HepG2 (cell line): ENCODE data around the gene ROM1. TPM values are rescaled to one million over a fixed set of nuclear protein-coding genes. Genes with fewer than 3 reads are reported as not detected.

Experiments
- ASH2L ChIP-seq: fragments of 300-600, 200-600 bp; sonication (generic); IDR thresholded peaks from 2 replicates; pipeline ENCODE4 v1.7.0; 2017; ENCODE audit warnings: low read depth, mild to moderate bottlenecking, moderate library complexity, mixed read lengths, low read length; ENCODE audit not compliant: insufficient read length
- ATAD3A ChIP-seq: sonication (generic); formaldehyde crosslinking; IDR thresholded peaks from 2 replicates; pipeline ENCODE4 v1.4.0; 2020; ENCODE audit warnings: missing genetic modification reagents
- ATF1 ChIP-seq: IDR thresholded peaks from 2 replicates; pipeline ENCODE4 v1.6.1; 2016; ENCODE audit warnings: mild to moderate bottlenecking, control low read depth
- ATF6 ChIP-seq: sonication (generic); formaldehyde crosslinking; conservative IDR thresholded peaks from 2 replicates; pipeline ENCODE4 v1.4.0; 2020; ENCODE audit warnings: missing genetic modification reagents
- CBX1 ChIP-seq: IDR thresholded peaks from one replicate; pipeline ENCODE4 v1.6.1; 2016; ENCODE audit warnings: antibody characterized with exemption, low read depth
- GFI1 ChIP-seq: sonication (generic); formaldehyde crosslinking; IDR thresholded peaks from 2 replicates; pipeline ENCODE4 v1.5.0; 2020; ENCODE audit warnings: missing genetic modification reagents, mild to moderate bottlenecking, borderline replicate concordance
- HMGXB3 ChIP-seq: sonication (generic); formaldehyde crosslinking; IDR thresholded peaks from 2 replicates; pipeline ENCODE4 v1.4.0; 2020; ENCODE audit warnings: missing genetic modification reagents, borderline replicate concordance
- MTF2 ChIP-seq: sonication (generic); formaldehyde crosslinking; IDR thresholded peaks from 2 replicates; pipeline ENCODE4 v1.5.0; 2020; ENCODE audit warnings: missing genetic modification reagents, borderline replicate concordance
- NAIF1 ChIP-seq: sonication (generic); formaldehyde crosslinking; IDR thresholded peaks from 2 replicates; pipeline ENCODE4 v1.5.0; 2020; ENCODE audit warnings: mild to moderate bottlenecking, missing genetic modification reagents, borderline replicate concordance
- RXRA ChIP-seq: sonication (generic); formaldehyde crosslinking; IDR thresholded peaks from 2 replicates; pipeline ENCODE4 v1.5.1; 2020; ENCODE audit warnings: missing genetic modification reagents
- USF2 ChIP-seq, 2 experiments: sonication (generic) in 1 of 2; formaldehyde crosslinking in 1 of 2; IDR thresholded peaks; 2 replicates each; pipeline versions ENCODE4 v1.5.1 to v1.6.1; 2011 to 2020; ENCODE audit warnings: borderline replicate concordance in 1 of 2, low read depth in 1 of 2, low read length in 1 of 2, mild to moderate bottlenecking in 1 of 2, missing genetic modification reagents in 1 of 2, moderate library complexity in 1 of 2
- ZNF136 ChIP-seq: sonication (generic); formaldehyde crosslinking; IDR thresholded peaks from 2 replicates; pipeline ENCODE4 v1.8.1; 2022; ENCODE audit warnings: low read depth, mild to moderate bottlenecking, moderate library complexity, missing genetic modification reagents
- ZNF205 ChIP-seq: IDR thresholded peaks from 2 replicates; pipeline ENCODE4 v1.6.1; 2018; ENCODE audit warnings: missing biosample characterization, missing genetic modification reagents
- ZNF33B ChIP-seq: sonication (generic); formaldehyde crosslinking; IDR thresholded peaks from 2 replicates; pipeline ENCODE4 v1.5.1; 2020; ENCODE audit warnings: mild to moderate bottlenecking, missing genetic modification reagents
- ZNF747 ChIP-seq: sonication (generic); formaldehyde crosslinking; IDR thresholded peaks from 2 replicates; pipeline ENCODE4 v1.8.1; 2023; ENCODE audit warnings: missing genetic modification reagents, mild to moderate bottlenecking, borderline replicate concordance
- polyA plus RNA-seq, 8 experiments: library from polyadenylated mRNA; depleted of rRNA in 3 of 8; stranded (reverse) in 7 of 8; unstranded in 1 of 8; fragments of >200 nt; fragmentation: Illumina TruSeq in 4 of 8; extraction: Trizol in 4 of 8; gene quantifications; 2 replicates each; pipeline versions ENCODE4 v1.2.1 to v1.2.3, GENCODE V29; 2011 to 2016; ENCODE audit warnings: low read depth in 4 of 8, missing spikeins in 1 of 8, mixed read lengths in 1 of 8; ENCODE audit not compliant: insufficient read depth in 1 of 8
- total RNA-seq, 5 experiments: library from RNA; depleted of rRNA; stranded (reverse); fragments of >200 nt; fragmentation: Illumina TruSeq; extraction: Trizol; gene quantifications; 2 replicates each; pipeline ENCODE4 v1.2.3, GENCODE V29; 2016; ENCODE audit warnings: low read depth in 1 of 5
- TF ChIP-seq, protein P1 (sequence below): sonication (generic); formaldehyde crosslinking; IDR thresholded peaks from 2 replicates; pipeline ENCODE4 v1.9.0; 2021; ENCODE audit warnings: missing genetic modification reagents, borderline replicate concordance

The ROM1 gene
- total and polyA plus RNA-seq, 2 of the 13 experiments (the other 11 are each of a cell fraction or from before 2014, with no cell fraction given): 1.2 to 2.4 TPM

- TF ChIP-seq USF2 (IDR thresholded peaks at IDR 0.05; ENCODE audit: low read depth, low read length): peak; percentile 41; the same call in 1 of the 2 replicates
- TF ChIP-seq USF2 (CRISPR knock-in tag; IDR thresholded peaks at IDR 0.05; ENCODE audit: borderline replicate concordance): peak; percentile 67
- no peak for TF ChIP-seq GFI1
- TF ChIP-seq ZNF205 (CRISPR knock-in tag): no peak
- peak; percentile 71 for TF ChIP-seq ASH2L
- peak; percentile 95; the same call in 1 of the 2 replicates for TF ChIP-seq ZNF136
- TF ChIP-seq, protein P1, sequence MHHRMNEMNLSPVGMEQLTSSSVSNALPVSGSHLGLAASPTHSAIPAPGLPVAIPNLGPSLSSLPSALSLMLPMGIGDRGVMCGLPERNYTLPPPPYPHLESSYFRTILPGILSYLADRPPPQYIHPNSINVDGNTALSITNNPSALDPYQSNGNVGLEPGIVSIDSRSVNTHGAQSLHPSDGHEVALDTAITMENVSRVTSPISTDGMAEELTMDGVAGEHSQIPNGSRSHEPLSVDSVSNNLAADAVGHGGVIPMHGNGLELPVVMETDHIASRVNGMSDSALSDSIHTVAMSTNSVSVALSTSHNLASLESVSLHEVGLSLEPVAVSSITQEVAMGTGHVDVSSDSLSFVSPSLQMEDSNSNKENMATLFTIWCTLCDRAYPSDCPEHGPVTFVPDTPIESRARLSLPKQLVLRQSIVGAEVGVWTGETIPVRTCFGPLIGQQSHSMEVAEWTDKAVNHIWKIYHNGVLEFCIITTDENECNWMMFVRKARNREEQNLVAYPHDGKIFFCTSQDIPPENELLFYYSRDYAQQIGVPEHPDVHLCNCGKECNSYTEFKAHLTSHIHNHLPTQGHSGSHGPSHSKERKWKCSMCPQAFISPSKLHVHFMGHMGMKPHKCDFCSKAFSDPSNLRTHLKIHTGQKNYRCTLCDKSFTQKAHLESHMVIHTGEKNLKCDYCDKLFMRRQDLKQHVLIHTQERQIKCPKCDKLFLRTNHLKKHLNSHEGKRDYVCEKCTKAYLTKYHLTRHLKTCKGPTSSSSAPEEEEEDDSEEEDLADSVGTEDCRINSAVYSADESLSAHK (CRISPR knock-in tag): no peak
- TF ChIP-seq RXRA: peak; percentile 81
- TF ChIP-seq MTF2 (CRISPR knock-in tag): no peak
- TF ChIP-seq NAIF1: no peak
- TF ChIP-seq ATF6: no peak
- TF ChIP-seq HMGXB3: peak; percentile 60; the same call in 1 of the 2 replicates
- TF ChIP-seq ATAD3A (CRISPR knock-in tag): no peak
- TF ChIP-seq ATF1 (CRISPR knock-in tag): peak; percentile 92
- peak; percentile 93 for TF ChIP-seq ZNF33B (CRISPR knock-in tag)
- TF ChIP-seq ZNF747: peak; percentile 87
- TF ChIP-seq CBX1: no peak
Observed at GRCh38 chr11:62621567-62622470, 8.8 kb downstream of the ROM1 start, which contains the start of gene B3GAT3 (continued).
